K562 (cell line): ENCODE data around the gene MTHFSD. TPM values are rescaled to one million over a fixed set of nuclear protein-coding genes. Genes with fewer than 3 reads are reported as not detected.

Experiments used
- ATAC-seq: fragments of 200-7000 bp; cut with Tn5 transposase; 3 replicates; pipeline ENCODE4 v1.9.1; 2020; ENCODE audit warnings: moderate library complexity
- BruUV-seq: library from RNA; stranded (reverse); fragments of 400-500 nt; replicated peaks from 2 replicates; lab custom pipeline; 2021; lab: Mats Ljungman, UMichigan
- CTCF ChIA-PET: fragments of 300-600 bp; formaldehyde crosslinking; extraction: SDS; loops from one replicate; lab custom pipeline; 2021; ENCODE audit warnings: low intra/inter-chr PET ratio; lab: Yijun Ruan, JAX
- POLR2A ChIA-PET: fragments of 300-600, 350-650 bp; sonication (Branson Sonifier 250); formaldehyde crosslinking; extraction: SDS; loops from one replicate; lab custom pipeline; 2021; ENCODE audit warnings: antibody characterized with exemption, inconsistent platforms; lab: Yijun Ruan, JAX
- DNase-seq, 4 experiments: peaks; one replicate each; pipeline versions ENCODE4 v3.0.0 to v3.0.0-alpha.2; 2011 to 2018; ENCODE audit warnings: low spot score in 3 of 4, mixed read lengths in 3 of 4; ENCODE audit errors: extremely low read depth in 1 of 4
- FAIRE-seq: peaks from 2 replicates; lab custom pipeline; 2011; peaks lifted over from hg19 to GRCh38; lab: Jason Lieb, UNC
- H2AFZ ChIP-seq: 2 replicates; pipeline ENCODE4 v1.6.0; 2011; ENCODE audit warnings: low read depth, low read length, control low read depth, inconsistent platforms
- H3K27ac ChIP-seq: fragments of 200-600 bp; 3 replicates; pipeline ENCODE4 v1.8.0; 2011; ENCODE audit warnings: low read depth, mild to moderate bottlenecking, control low read depth, inconsistent platforms, low read length, moderate library complexity, mixed read lengths; ENCODE audit errors: extremely low read depth
- H3K27me3 ChIP-seq, 2 experiments: fragments of 300-600 bp in 1 of 2; 2 replicates in 1 of 2; 3 replicates in 1 of 2; pipeline versions ENCODE4 v1.6.0 to v1.8.0; 2011; ENCODE audit warnings: inconsistent platforms in 2 of 2, low read length in 2 of 2, mild to moderate bottlenecking in 1 of 2, mixed read lengths in 1 of 2, moderate library complexity in 1 of 2; ENCODE audit not compliant: control insufficient read depth in 2 of 2, insufficient read depth in 2 of 2
- H3K36me3 ChIP-seq: fragments of 300-600 bp; 3 replicates; pipeline ENCODE4 v1.8.0; 2011; ENCODE audit warnings: mild to moderate bottlenecking, low read length, inconsistent platforms; ENCODE audit not compliant: control insufficient read depth, insufficient read depth
- H3K4me1 ChIP-seq, 2 experiments: fragments of 200-600 bp in 1 of 2; replicated peaks in 1 of 2; 2 replicates in 1 of 2; 3 replicates in 1 of 2; pipeline versions ENCODE4 v1.5.1 to v1.8.0; 2011; ENCODE audit warnings: inconsistent platforms in 2 of 2, low read length in 2 of 2, mild to moderate bottlenecking in 1 of 2, mixed read lengths in 1 of 2, moderate library complexity in 1 of 2; ENCODE audit not compliant: control insufficient read depth in 2 of 2, insufficient read depth in 2 of 2
- H3K4me2 ChIP-seq: 2 replicates; pipeline ENCODE4 v1.6.1; 2011; ENCODE audit warnings: low read length, control low read depth, inconsistent platforms, mixed read lengths; ENCODE audit not compliant: insufficient read depth
- H3K4me3 ChIP-seq: fragments of 200-600 bp; sonication (generic), shearing (Covaris generic); 2 replicates; pipeline ENCODE4 v1.5.1; 2016; ENCODE audit warnings: control low read depth, inconsistent platforms
- H3K79me2 ChIP-seq: fragments of 200-600 bp; 3 replicates; pipeline ENCODE4 v1.8.0; 2011; ENCODE audit warnings: low read length, inconsistent platforms; ENCODE audit not compliant: control insufficient read depth, insufficient read depth
- H3K9ac ChIP-seq, 2 experiments: 2 replicates each; pipeline versions ENCODE4 v1.6.0 to v1.6.1; 2011; ENCODE audit warnings: low read depth in 2 of 2, low read length in 2 of 2, control low read depth in 1 of 2, inconsistent platforms in 1 of 2, mild to moderate bottlenecking in 1 of 2, mixed read lengths in 1 of 2; ENCODE audit not compliant: insufficient read depth in 1 of 2
- H3K9me1 ChIP-seq: one replicate; pipeline ENCODE4 v1.6.0; 2011; ENCODE audit warnings: inconsistent platforms, mild to moderate bottlenecking, low read length, moderate library complexity; ENCODE audit not compliant: control insufficient read depth, insufficient read depth
- H3K9me3 ChIP-seq: replicated peaks from 2 replicates; pipeline ENCODE4 v1.5.1; 2011; ENCODE audit warnings: low read depth, low read length, inconsistent platforms; ENCODE audit not compliant: control insufficient read depth, insufficient read depth
- H4K20me1 ChIP-seq: replicated peaks from 2 replicates; pipeline ENCODE4 v1.6.1; 2011; ENCODE audit warnings: low read length, inconsistent platforms, mixed read lengths; ENCODE audit not compliant: control insufficient read depth, insufficient read depth
- CBX8 ChIP-seq: fragments of 200-600 bp; sonication (generic); IDR thresholded peaks from 2 replicates; pipeline ENCODE4 v1.6.1; 2012; ENCODE audit warnings: borderline replicate concordance, mixed run types, low read depth, mild to moderate bottlenecking, moderate library complexity, mixed read lengths, low read length, control low read depth, inconsistent platforms; ENCODE audit not compliant: poor library complexity, severe bottlenecking; ENCODE audit errors: extremely low read depth
- COPS2 ChIP-seq: fragments of 450-650 bp; conservative IDR thresholded peaks from 2 replicates; pipeline ENCODE4 v1.6.1; 2016; ENCODE audit warnings: mild to moderate bottlenecking, moderate library complexity
- HDAC1 ChIP-seq, 2 experiments: fragments of 450-650 bp; IDR thresholded peaks; 2 replicates each; pipeline ENCODE4 v1.6.1; 2016 to 2017; ENCODE audit warnings: inconsistent platforms in 1 of 2, mild to moderate bottlenecking in 1 of 2, moderate library complexity in 1 of 2
- PML ChIP-seq: IDR thresholded peaks from 2 replicates; pipeline ENCODE4 v1.6.1; 2012; ENCODE audit warnings: low read length, inconsistent platforms
- SOX6 ChIP-seq: fragments of 450-650 bp; IDR thresholded peaks from 2 replicates; pipeline ENCODE4 v1.6.1; 2014; ENCODE audit warnings: mild to moderate bottlenecking
- STAG1 ChIP-seq: sonication (generic); formaldehyde crosslinking; IDR thresholded peaks from 2 replicates; pipeline ENCODE4 v1.5.0; 2020; ENCODE audit warnings: missing genetic modification reagents, borderline replicate concordance
- TCF3 ChIP-seq: sonication (generic); formaldehyde crosslinking; IDR thresholded peaks from 2 replicates; pipeline ENCODE4 v1.4.0; 2020; ENCODE audit warnings: mild to moderate bottlenecking, missing genetic modification reagents
- ZNF316 ChIP-seq: fragments of 450-650 bp; IDR thresholded peaks from 2 replicates; pipeline ENCODE4 v1.6.1; 2016
- ZNF76 ChIP-seq: fragments of 250-450 bp; sonication (Bioruptor Pico); IDR thresholded peaks from 2 replicates; pipeline ENCODE4 v1.4.0; 2020; ENCODE audit warnings: mild to moderate bottlenecking, moderate library complexity, borderline replicate concordance
- WGBS: fragments of 100-300 bp; shearing (Covaris generic); methylation state at CpG from one replicate; pipeline ENCODE4 v1.1.6; 2016; ENCODE audit warnings: low coverage, mixed read lengths; ENCODE audit not compliant: insufficient coverage; ENCODE audit errors: missing lambda C conversion rate; 5-methylcytosine and 5-hydroxymethylcytosine counted together
- in situ Hi-C: fragments of 300-500 bp; cut with MboI; formaldehyde crosslinking; loops from 4 replicates; pipeline ENCODE4 v1.15.0; 2018; ENCODE audit warnings: inconsistent platforms, mixed read lengths
- intact Hi-C: fragments of 100-400 bp; cut with micrococcal nuclease; formaldehyde crosslinking; loops from 2 replicates; pipeline ENCODE4 v1.14.2; 2022
- polyA plus RNA-seq, 8 experiments: library from polyadenylated mRNA; depleted of rRNA in 4 of 8; stranded (reverse) in 5 of 8; unstranded in 3 of 8; fragments of >200 nt; fragmentation: Nextera tagmentation in 2 of 8; fragmentation: Illumina TruSeq in 1 of 8; extraction: Ambion mirVana in 2 of 8; extraction: Trizol in 1 of 8; gene quantifications; 2 replicates each; pipeline versions ENCODE4 v1.2.1 to v1.2.3, GENCODE V29; 2011 to 2014; ENCODE audit warnings: inconsistent platforms in 1 of 8, missing spikeins in 1 of 8
- total RNA-seq, 7 experiments: library from RNA; depleted of rRNA in 6 of 7; stranded (reverse); fragments of >200 nt in 6 of 7; fragmentation: Illumina TruSeq in 2 of 7; extraction: Trizol in 2 of 7; gene quantifications; 2 replicates each; pipeline versions ENCODE4 v1.2.1 to v1.2.3, GENCODE V29; 2011 to 2021; ENCODE audit warnings: low replicate concordance in 1 of 7
- TF ChIP-seq, protein P1 (sequence below), 2 experiments: fragments of 450-650 bp; IDR thresholded peaks; 2 replicates each; pipeline ENCODE4 v1.6.1; 2016
- TF ChIP-seq, protein P2 (sequence below): IDR thresholded peaks from 2 replicates; pipeline ENCODE4 v1.6.1; 2011; ENCODE audit warnings: borderline replicate concordance, low read depth, mild to moderate bottlenecking, moderate library complexity, low read length; ENCODE audit not compliant: insufficient read depth, poor library complexity, severe bottlenecking
- TF ChIP-seq, protein P3 (sequence below): fragments of 250-450 bp; sonication (Bioruptor Pico); IDR thresholded peaks from 2 replicates; pipeline ENCODE4 v1.5.0; 2021; ENCODE audit warnings: mild to moderate bottlenecking, borderline replicate concordance
- TF ChIP-seq, protein P4 (sequence below): sonication (generic); formaldehyde crosslinking; IDR thresholded peaks from 2 replicates; pipeline ENCODE4 v1.8.0; 2023; ENCODE audit warnings: mild to moderate bottlenecking, missing genetic modification reagents

MTHFSD gene
- total and polyA plus RNA-seq, 9 of the 15 experiments (the other 6 are each of a cell fraction or from before 2014, with no cell fraction given) = 3.2 to 20.2 (median 12.0) TPM

DNA sequence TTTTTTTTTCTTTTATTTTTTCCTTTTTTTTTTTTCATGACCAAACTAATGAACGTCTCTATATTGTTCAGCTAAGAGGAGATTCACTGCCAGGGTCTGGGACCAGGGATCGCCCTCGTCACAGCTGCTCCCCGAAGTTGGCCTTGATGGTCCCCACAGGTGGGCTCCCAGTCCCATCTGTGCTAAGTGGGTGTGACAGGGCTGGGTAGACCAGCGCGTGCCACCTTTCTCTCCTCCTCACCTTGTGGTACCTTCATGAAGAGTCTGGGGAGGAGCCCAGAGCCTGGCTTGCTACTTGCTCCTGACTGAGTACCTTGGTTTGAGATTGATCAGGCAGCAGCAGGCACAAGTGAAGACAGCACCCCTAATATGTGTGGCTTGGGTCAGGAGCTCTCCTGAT is 51.2 kb downstream of the MTHFSD start:
- Histone ChIP-seq H3K27me3 (peaks cover 50 to 80% of the 10 kb centered on the region in 2 experiments), H3K9ac (no peak overlapping the region), H3K4me2 (no peak overlapping the region), H3K4me1 (peaks cover 0 to 11% of the 10 kb centered on the region in 2 experiments; a peak in 1 of 5 replicates), H3K36me3 (no peaks in the 10 kb centered on the region), H4K20me1 (peaks cover 10% of the 10 kb centered on the region; the same call in 1 of the 2 replicates), H3K4me3 (no peak overlapping the region), H3K9me3 (no peaks in the 10 kb centered on the region), H3K79me2 (no peaks in the 10 kb centered on the region), H3K9me1 (no peaks in the 10 kb centered on the region), H3K27ac (no peak overlapping the region), H2AFZ (no peak overlapping the region)
- in situ Hi-C loops = no loop called here
- intact Hi-C loops = no loop called here
- 0% methylated on average over 5 of the region's 6 CpGs for WGBS
- ATAC-seq (no peak), DNase-seq (no peak), FAIRE-seq (no peak)
- no TSS peak for BruUV-seq
- ChIA-PET CTCF (no interaction called here), POLR2A (no interaction called here)
- TF ChIP-seq, protein P1, sequence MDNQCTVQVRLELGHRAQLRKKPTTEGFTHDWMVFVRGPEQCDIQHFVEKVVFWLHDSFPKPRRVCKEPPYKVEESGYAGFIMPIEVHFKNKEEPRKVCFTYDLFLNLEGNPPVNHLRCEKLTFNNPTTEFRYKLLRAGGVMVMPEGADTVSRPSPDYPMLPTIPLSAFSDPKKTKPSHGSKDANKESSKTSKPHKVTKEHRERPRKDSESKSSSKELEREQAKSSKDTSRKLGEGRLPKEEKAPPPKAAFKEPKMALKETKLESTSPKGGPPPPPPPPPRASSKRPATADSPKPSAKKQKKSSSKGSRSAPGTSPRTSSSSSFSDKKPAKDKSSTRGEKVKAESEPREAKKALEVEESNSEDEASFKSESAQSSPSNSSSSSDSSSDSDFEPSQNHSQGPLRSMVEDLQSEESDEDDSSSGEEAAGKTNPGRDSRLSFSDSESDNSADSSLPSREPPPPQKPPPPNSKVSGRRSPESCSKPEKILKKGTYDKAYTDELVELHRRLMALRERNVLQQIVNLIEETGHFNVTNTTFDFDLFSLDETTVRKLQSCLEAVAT (IDR thresholded peaks at IDR 0.05) = no peak
- no peak for TF ChIP-seq STAG1 (CRISPR knock-in tag)
- TF ChIP-seq, protein P2, sequence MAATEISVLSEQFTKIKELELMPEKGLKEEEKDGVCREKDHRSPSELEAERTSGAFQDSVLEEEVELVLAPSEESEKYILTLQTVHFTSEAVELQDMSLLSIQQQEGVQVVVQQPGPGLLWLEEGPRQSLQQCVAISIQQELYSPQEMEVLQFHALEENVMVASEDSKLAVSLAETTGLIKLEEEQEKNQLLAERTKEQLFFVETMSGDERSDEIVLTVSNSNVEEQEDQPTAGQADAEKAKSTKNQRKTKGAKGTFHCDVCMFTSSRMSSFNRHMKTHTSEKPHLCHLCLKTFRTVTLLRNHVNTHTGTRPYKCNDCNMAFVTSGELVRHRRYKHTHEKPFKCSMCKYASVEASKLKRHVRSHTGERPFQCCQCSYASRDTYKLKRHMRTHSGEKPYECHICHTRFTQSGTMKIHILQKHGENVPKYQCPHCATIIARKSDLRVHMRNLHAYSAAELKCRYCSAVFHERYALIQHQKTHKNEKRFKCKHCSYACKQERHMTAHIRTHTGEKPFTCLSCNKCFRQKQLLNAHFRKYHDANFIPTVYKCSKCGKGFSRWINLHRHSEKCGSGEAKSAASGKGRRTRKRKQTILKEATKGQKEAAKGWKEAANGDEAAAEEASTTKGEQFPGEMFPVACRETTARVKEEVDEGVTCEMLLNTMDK = no peak
- TF ChIP-seq, protein P3, sequence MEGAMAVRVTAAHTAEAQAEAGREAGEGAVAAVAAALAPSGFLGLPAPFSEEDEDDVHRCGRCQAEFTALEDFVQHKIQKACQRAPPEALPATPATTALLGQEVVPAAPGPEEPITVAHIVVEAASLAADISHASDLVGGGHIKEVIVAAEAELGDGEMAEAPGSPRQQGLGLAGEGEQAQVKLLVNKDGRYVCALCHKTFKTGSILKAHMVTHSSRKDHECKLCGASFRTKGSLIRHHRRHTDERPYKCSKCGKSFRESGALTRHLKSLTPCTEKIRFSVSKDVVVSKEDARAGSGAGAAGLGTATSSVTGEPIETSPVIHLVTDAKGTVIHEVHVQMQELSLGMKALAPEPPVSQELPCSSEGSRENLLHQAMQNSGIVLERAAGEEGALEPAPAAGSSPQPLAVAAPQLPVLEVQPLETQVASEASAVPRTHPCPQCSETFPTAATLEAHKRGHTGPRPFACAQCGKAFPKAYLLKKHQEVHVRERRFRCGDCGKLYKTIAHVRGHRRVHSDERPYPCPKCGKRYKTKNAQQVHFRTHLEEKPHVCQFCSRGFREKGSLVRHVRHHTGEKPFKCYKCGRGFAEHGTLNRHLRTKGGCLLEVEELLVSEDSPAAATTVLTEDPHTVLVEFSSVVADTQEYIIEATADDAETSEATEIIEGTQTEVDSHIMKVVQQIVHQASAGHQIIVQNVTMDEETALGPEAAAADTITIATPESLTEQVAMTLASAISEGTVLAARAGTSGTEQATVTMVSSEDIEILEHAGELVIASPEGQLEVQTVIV (CRISPR knock-in tag) = no peak
- TF ChIP-seq PML = no peak
- no peak for TF ChIP-seq ZNF76 (CRISPR knock-in tag)
- TF ChIP-seq ZNF316 = no peak
- no peak for TF ChIP-seq TCF3 (CRISPR knock-in tag)
- TF ChIP-seq, protein P4, sequence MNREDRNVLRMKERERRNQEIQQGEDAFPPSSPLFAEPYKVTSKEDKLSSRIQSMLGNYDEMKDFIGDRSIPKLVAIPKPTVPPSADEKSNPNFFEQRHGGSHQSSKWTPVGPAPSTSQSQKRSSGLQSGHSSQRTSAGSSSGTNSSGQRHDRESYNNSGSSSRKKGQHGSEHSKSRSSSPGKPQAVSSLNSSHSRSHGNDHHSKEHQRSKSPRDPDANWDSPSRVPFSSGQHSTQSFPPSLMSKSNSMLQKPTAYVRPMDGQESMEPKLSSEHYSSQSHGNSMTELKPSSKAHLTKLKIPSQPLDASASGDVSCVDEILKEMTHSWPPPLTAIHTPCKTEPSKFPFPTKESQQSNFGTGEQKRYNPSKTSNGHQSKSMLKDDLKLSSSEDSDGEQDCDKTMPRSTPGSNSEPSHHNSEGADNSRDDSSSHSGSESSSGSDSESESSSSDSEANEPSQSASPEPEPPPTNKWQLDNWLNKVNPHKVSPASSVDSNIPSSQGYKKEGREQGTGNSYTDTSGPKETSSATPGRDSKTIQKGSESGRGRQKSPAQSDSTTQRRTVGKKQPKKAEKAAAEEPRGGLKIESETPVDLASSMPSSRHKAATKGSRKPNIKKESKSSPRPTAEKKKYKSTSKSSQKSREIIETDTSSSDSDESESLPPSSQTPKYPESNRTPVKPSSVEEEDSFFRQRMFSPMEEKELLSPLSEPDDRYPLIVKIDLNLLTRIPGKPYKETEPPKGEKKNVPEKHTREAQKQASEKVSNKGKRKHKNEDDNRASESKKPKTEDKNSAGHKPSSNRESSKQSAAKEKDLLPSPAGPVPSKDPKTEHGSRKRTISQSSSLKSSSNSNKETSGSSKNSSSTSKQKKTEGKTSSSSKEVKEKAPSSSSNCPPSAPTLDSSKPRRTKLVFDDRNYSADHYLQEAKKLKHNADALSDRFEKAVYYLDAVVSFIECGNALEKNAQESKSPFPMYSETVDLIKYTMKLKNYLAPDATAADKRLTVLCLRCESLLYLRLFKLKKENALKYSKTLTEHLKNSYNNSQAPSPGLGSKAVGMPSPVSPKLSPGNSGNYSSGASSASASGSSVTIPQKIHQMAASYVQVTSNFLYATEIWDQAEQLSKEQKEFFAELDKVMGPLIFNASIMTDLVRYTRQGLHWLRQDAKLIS = no peak
- TF ChIP-seq HDAC1 (IDR thresholded peaks at IDR 0.05) = no peak
- TF ChIP-seq CBX8 = no peak
- no peak for TF ChIP-seq COPS2
- no peak for TF ChIP-seq SOX6
